CD14-positive monocyte (primary cell): Measurements from ENCODE around the gene GLI3. TPM values are rescaled to one million over a fixed set of nuclear protein-coding genes. Genes with fewer than 3 reads are reported as not detected.

Source experiments
- DNase-seq, 3 donors: peaks; one replicate each; pipeline ENCODE4 v3.0.0-alpha.2; 2011 to 2022
- H2AFZ ChIP-seq: 2 replicates; pipeline ENCODE4 v1.6.0; 2012; ENCODE audit warnings: mild to moderate bottlenecking, low read depth, low read length, inconsistent platforms; ENCODE audit not compliant: insufficient read depth, poor library complexity, severe bottlenecking
- H3K27ac ChIP-seq, 2 donors: 1 replicate in 1 of 2; 2 replicates in 1 of 2; pipeline ENCODE4 v1.5.1; 2012 to 2013; ENCODE audit warnings: low read length in 2 of 2, control low read depth in 1 of 2, inconsistent platforms in 1 of 2, low read depth in 1 of 2, mild to moderate bottlenecking in 1 of 2
- H3K27me3 ChIP-seq, 2 donors: one replicate each; pipeline versions ENCODE4 v1.6.0 to v1.6.1; 2011 to 2013; ENCODE audit warnings: low read length in 2 of 2; ENCODE audit not compliant: control insufficient read depth in 2 of 2, insufficient read depth in 2 of 2
- H3K36me3 ChIP-seq, 2 donors: replicated peaks in 1 of 2; 1 replicate in 1 of 2; 2 replicates in 1 of 2; pipeline versions ENCODE4 v1.5.1 to v1.6.1; 2012 to 2013; ENCODE audit warnings: low read length in 2 of 2, control low read depth in 1 of 2, inconsistent platforms in 1 of 2, mild to moderate bottlenecking in 1 of 2; ENCODE audit not compliant: insufficient read depth in 2 of 2, control insufficient read depth in 1 of 2
- H3K4me1 ChIP-seq, 2 donors: 1 replicate in 1 of 2; 2 replicates in 1 of 2; pipeline versions ENCODE4 v1.5.1 to v1.6.1; 2012 to 2013; ENCODE audit warnings: low read length in 2 of 2, control low read depth in 1 of 2, inconsistent platforms in 1 of 2, mild to moderate bottlenecking in 1 of 2, moderate library complexity in 1 of 2; ENCODE audit not compliant: insufficient read depth in 2 of 2, control insufficient read depth in 1 of 2
- H3K4me2 ChIP-seq: replicated peaks from 2 replicates; pipeline ENCODE3; 2012; ENCODE audit warnings: low read length, moderate library complexity, mild to moderate bottlenecking; ENCODE audit not compliant: poor library complexity, severe bottlenecking; ENCODE audit errors: extremely low read depth
- H3K4me3 ChIP-seq, 3 experiments: fragments of 200-600 bp in 1 of 3; sonication (generic) in 1 of 3; replicated peaks in 1 of 3; 1 replicate in 2 of 3; 2 replicates in 1 of 3; pipeline ENCODE4 v1.5.1; 2011 to 2013; ENCODE audit warnings: low read length in 3 of 3, mild to moderate bottlenecking in 3 of 3, control low read depth in 2 of 3, low read depth in 2 of 3, inconsistent platforms in 1 of 3, moderate library complexity in 1 of 3
- H3K79me2 ChIP-seq: 2 replicates; pipeline ENCODE4 v1.6.0; 2012; ENCODE audit warnings: mild to moderate bottlenecking, control low read depth, inconsistent platforms, low read length, moderate library complexity; ENCODE audit not compliant: insufficient read depth
- H3K9ac ChIP-seq: 2 replicates; pipeline ENCODE4 v1.6.0; 2017; ENCODE audit warnings: low read length, mild to moderate bottlenecking; ENCODE audit not compliant: insufficient read depth, poor library complexity, severe bottlenecking
- H3K9me3 ChIP-seq, 2 donors: replicated peaks in 1 of 2; 1 replicate in 1 of 2; 2 replicates in 1 of 2; pipeline versions ENCODE4 v1.5.1 to v1.6.1; 2012 to 2013; ENCODE audit warnings: low read length in 2 of 2, control low read depth in 1 of 2; ENCODE audit not compliant: control insufficient read depth in 1 of 2, insufficient read depth in 1 of 2
- H4K20me1 ChIP-seq: 2 replicates; pipeline ENCODE4 v1.6.0; 2012; ENCODE audit warnings: mild to moderate bottlenecking, low read length, control low read depth, moderate library complexity; ENCODE audit not compliant: insufficient read depth
- H3K27ac Mint-ChIP-seq, 7 donors: one replicate each; pipeline ENCODE4 v1.8.0; 2020; ENCODE audit warnings: mild to moderate bottlenecking in 7 of 7, mixed read lengths in 7 of 7, moderate library complexity in 6 of 7, inconsistent platforms in 2 of 7
- H3K27me3 Mint-ChIP-seq, 3 donors: one replicate each; pipeline ENCODE4 v1.8.0; 2021 to 2022; ENCODE audit warnings: low read depth in 3 of 3, mild to moderate bottlenecking in 3 of 3, mixed read lengths in 3 of 3, moderate library complexity in 3 of 3, inconsistent platforms in 1 of 3
- H3K36me3 Mint-ChIP-seq, 2 donors: one replicate each; pipeline ENCODE4 v1.8.0; 2020; ENCODE audit warnings: mixed read lengths in 2 of 2, inconsistent platforms in 1 of 2, mild to moderate bottlenecking in 1 of 2
- H3K4me1 Mint-ChIP-seq: one replicate; pipeline ENCODE4 v1.8.0; 2020; ENCODE audit warnings: mild to moderate bottlenecking, mixed read lengths
- H3K4me3 Mint-ChIP-seq, 2 donors: one replicate each; pipeline ENCODE4 v1.8.0; 2020; ENCODE audit warnings: mild to moderate bottlenecking in 2 of 2, mixed read lengths in 2 of 2, moderate library complexity in 1 of 2
- H3K9me3 Mint-ChIP-seq, 7 donors: one replicate each; pipeline ENCODE4 v1.8.0; 2020 to 2022; ENCODE audit warnings: mixed read lengths in 7 of 7, mild to moderate bottlenecking in 6 of 7, moderate library complexity in 6 of 7, inconsistent platforms in 2 of 7
- WGBS: methylation state at CpG from one replicate; pipeline ENCODE4 v1.1.5; 2013; ENCODE audit warnings: missing lambda C conversion rate; ENCODE audit not compliant: insufficient coverage; 5-methylcytosine and 5-hydroxymethylcytosine counted together
- intact Hi-C, 2 donors: fragments of 100-400 bp; cut with micrococcal nuclease; formaldehyde crosslinking; loops; one replicate each; pipeline versions ENCODE4 v1.15.0 to v1.15.1; 2023
- polyA plus RNA-seq, 3 donors: library from polyadenylated mRNA; depleted of rRNA in 1 of 3; unstranded in 2 of 3; stranded (reverse) in 1 of 3; fragments of 300-500 nt in 2 of 3; fragments of >200 nt in 1 of 3; fragmentation: Illumina TruSeq in 2 of 3; gene quantifications; 1 replicate in 2 of 3; 2 replicates in 1 of 3; pipeline ENCODE4 v1.2.3, GENCODE V29; 2012 to 2021
- TF ChIP-seq, protein P1 (sequence below): fragments of 200-600 bp; IDR thresholded peaks from one replicate; pipeline ENCODE4 v1.8.0; 2022; ENCODE audit warnings: antibody characterized with exemption, mild to moderate bottlenecking

Gene GLI3
- polyA plus RNA-seq, 3 donors, result not detected

DNA sequence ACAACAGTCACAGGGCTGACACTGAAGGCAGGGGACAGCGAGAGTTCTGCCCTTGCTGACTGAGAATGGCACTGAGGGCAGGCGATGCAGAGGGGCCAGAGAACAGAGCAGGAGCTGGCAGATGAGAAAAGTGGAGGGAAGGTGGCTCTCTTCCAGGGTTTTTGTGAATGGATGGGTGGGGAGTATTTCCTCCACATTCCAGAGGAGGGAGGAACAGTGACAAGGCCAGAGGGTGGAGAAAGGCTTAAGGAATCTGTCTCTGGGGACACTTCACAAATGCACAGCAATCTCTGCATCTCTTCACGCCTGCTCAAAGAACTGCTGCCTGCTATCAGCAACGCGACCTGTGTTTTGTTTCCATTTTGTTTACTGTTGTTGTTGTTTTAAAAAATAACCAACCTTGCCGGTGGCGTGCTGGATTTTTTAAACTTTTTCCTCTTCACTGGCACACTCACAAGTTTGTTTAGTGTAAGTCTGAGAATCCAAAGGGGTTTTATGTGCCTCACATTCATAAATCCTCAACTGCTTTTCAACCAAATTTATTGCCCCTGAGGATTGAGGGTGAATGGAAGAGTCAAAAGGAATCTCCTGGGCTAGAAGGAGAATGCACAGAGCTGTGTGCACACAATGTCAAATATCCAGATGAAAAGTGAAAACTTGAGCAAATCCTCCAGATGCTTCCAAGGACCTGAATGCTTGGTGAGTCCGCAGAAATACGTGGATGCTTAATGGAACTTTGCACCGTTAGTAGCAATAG, 129.3 kb downstream of the GLI3 start:
- H3K27ac Mint-ChIP-seq, result no peak overlapping the region
- Histone ChIP-seq H2AFZ (no peak overlapping the region), H3K4me2 (no peak overlapping the region), H3K27ac (no peak overlapping the region), H3K4me3 (no peak overlapping the region), H3K9ac (no peak overlapping the region), H4K20me1 (no peaks in the 10 kb centered on the region), H3K79me2 (no peaks in the 10 kb centered on the region), H3K36me3 (no peaks in the 10 kb centered on the region), H3K9me3 (no peaks in the 10 kb centered on the region), H3K27me3 (peaks cover 0 to 2% of the 10 kb centered on the region in 2 donors), H3K4me1 (no peaks in the 10 kb centered on the region)
- H3K9me3 Mint-ChIP-seq, result peaks cover 0 to 1% (median 0%) of the 10 kb centered on the region in 7 donors
- DNase-seq, result no peak
- peaks cover 3% of the 10 kb centered on the region for H3K4me1 Mint-ChIP-seq
- 85% methylated on average over 5 of the region's 10 CpGs for WGBS
- intact Hi-C loops, result no loop called here
- no peaks in the 10 kb centered on the region for H3K36me3 Mint-ChIP-seq
- no peak overlapping the region for H3K4me3 Mint-ChIP-seq
- H3K27me3 Mint-ChIP-seq, result peaks cover 3 to 8% (median 3%) of the 10 kb centered on the region in 3 donors
- TF ChIP-seq, protein P1, sequence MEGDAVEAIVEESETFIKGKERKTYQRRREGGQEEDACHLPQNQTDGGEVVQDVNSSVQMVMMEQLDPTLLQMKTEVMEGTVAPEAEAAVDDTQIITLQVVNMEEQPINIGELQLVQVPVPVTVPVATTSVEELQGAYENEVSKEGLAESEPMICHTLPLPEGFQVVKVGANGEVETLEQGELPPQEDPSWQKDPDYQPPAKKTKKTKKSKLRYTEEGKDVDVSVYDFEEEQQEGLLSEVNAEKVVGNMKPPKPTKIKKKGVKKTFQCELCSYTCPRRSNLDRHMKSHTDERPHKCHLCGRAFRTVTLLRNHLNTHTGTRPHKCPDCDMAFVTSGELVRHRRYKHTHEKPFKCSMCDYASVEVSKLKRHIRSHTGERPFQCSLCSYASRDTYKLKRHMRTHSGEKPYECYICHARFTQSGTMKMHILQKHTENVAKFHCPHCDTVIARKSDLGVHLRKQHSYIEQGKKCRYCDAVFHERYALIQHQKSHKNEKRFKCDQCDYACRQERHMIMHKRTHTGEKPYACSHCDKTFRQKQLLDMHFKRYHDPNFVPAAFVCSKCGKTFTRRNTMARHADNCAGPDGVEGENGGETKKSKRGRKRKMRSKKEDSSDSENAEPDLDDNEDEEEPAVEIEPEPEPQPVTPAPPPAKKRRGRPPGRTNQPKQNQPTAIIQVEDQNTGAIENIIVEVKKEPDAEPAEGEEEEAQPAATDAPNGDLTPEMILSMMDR, result no peak

DNA sequence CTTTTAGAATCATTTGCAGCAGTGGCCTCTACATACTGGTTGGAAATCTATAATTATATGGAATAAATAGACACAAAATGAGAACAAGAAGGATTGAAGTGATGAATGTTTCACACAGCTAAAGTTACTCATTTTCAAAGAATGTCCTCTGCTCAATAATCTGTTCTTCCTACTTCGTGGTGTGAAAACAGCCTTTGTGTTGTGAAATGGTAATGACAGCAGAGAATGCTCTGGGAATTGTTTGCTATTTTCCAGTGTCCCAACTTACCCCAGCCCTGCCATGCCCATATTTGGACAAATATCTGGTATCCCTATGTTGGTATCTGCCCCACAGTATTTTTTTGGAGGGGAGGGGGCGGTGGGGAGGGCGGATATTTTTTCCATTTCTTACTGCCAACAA, 130.4 kb downstream of the GLI3 start:
- no peak overlapping the region for H3K4me2 ChIP-seq
- Mint-ChIP-seq H3K27ac (no peak overlapping the region), H3K9me3 (no peaks in the 10 kb centered on the region), H3K36me3 (no peaks in the 10 kb centered on the region), H3K4me1 (peaks cover 3% of the 10 kb centered on the region), H3K4me3 (no peak overlapping the region), H3K27me3 (peaks cover 3 to 8% (median 3%) of the 10 kb centered on the region in 3 donors)
- H3K4me1 ChIP-seq, result no peaks in the 10 kb centered on the region
- peaks cover 0 to 2% of the 10 kb centered on the region in 2 donors for H3K27me3 ChIP-seq
- no peak overlapping the region for H3K4me3 ChIP-seq
- TF ChIP-seq, protein P1, result no peak
- no peaks in the 10 kb centered on the region for H3K36me3 ChIP-seq
- H3K9me3 ChIP-seq, result no peaks in the 10 kb centered on the region
- no peak for DNase-seq
- H3K79me2 ChIP-seq, result no peaks in the 10 kb centered on the region
- intact Hi-C loops, result no loop called here
- no peak overlapping the region for H2AFZ ChIP-seq
- H3K27ac ChIP-seq, result no peak overlapping the region
- WGBS, result no CpG with 5 or more reads among the region's 3 CpGs
- no peak overlapping the region for H3K9ac ChIP-seq
- H4K20me1 ChIP-seq, result no peaks in the 10 kb centered on the region
